Mucosa of rectum (tissue), 2 donors: ENCODE results near the gene CLIP4.

ENCODE experiments used
- H3K27ac ChIP-seq, 2 donors: one replicate each; pipeline ENCODE4 v1.7.0; 2013; ENCODE audit warnings: inconsistent platforms in 2 of 2, low read depth in 2 of 2, low read length in 2 of 2
- H3K27me3 ChIP-seq, 2 donors: one replicate each; pipeline ENCODE4 v1.7.0; 2013; ENCODE audit warnings: low read length in 2 of 2; ENCODE audit not compliant: control insufficient read depth in 2 of 2, insufficient read depth in 2 of 2
- H3K36me3 ChIP-seq, 2 donors: one replicate each; pipeline ENCODE4 v1.7.0; 2013; ENCODE audit warnings: low read length in 2 of 2; ENCODE audit not compliant: control insufficient read depth in 2 of 2, insufficient read depth in 2 of 2
- H3K4me1 ChIP-seq, 2 donors: one replicate each; pipeline ENCODE4 v1.7.0; 2013; ENCODE audit warnings: low read length in 2 of 2, mild to moderate bottlenecking in 1 of 2; ENCODE audit not compliant: control insufficient read depth in 2 of 2, insufficient read depth in 2 of 2
- H3K4me3 ChIP-seq, 2 donors: one replicate each; pipeline ENCODE4 v1.7.0; 2013; ENCODE audit warnings: low read length in 2 of 2
- H3K9ac ChIP-seq, 2 donors: one replicate each; pipeline ENCODE4 v1.7.0; 2013; ENCODE audit warnings: low read length in 2 of 2, low read depth in 1 of 2, mild to moderate bottlenecking in 1 of 2
- H3K9me3 ChIP-seq, 2 donors: one replicate each; pipeline ENCODE4 v1.7.0; 2013; ENCODE audit warnings: low read length in 2 of 2; ENCODE audit not compliant: control insufficient read depth in 2 of 2
- donor health status: healthy.
- donor health status: Normal muscosa, but diverticular disease.

The CLIP4 gene

DNA sequence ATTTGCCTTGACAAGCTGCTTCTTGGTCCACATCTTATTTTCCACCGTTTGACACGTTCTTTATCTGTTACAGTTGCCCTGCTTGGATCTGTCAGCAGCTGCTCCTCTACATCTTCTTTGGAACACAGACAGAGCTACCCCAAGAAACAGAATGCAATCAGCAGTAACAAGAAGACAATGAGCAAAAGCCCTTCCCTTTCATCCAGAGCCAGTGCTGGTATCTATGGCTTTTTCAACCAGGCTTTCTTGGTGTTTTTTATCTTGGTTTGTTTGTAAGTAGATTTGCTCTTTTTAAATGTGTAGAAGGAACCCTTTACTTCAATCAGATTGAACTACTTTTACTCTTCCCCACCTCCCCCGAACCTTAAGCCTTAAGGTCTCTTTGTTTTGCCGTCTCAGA is 41.9 kb downstream of the CLIP4 start:
- Histone ChIP-seq H3K9me3 (no peaks in the 10 kb centered on the region), H3K9ac (no peak overlapping the region), H3K4me1 (no peaks in the 10 kb centered on the region), H3K4me3 (no peak overlapping the region), H3K36me3 (peaks cover 0 to 11% of the 10 kb centered on the region in 2 donors), H3K27ac (no peak overlapping the region), H3K27me3 (no peaks in the 10 kb centered on the region)

DNA sequence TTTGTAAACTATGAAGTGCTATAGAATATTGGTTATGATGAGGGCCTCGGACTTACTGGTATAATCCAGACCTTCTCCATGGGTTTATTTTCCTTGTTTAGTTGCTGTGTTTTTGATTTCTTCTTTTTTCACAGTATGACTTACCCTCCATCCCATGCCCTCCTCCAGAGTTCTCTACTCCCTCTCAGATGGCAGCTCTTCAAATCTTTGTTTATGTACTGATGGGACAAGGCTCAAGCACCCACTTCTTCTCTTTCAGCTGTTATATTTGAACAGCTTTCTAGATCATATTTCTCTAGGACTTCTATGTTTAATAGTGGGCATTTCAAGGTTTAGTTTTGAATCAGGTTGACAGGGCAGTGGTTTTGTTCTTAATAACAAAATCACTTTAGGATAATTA is 43.9 kb downstream of the CLIP4 start:
- Histone ChIP-seq H3K4me1 (no peaks in the 10 kb centered on the region), H3K27me3 (no peaks in the 10 kb centered on the region), H3K27ac (no peak overlapping the region), H3K9me3 (no peaks in the 10 kb centered on the region), H3K36me3 (peaks cover 0 to 3% of the 10 kb centered on the region in 2 donors), H3K9ac (no peak overlapping the region), H3K4me3 (no peak overlapping the region)

DNA sequence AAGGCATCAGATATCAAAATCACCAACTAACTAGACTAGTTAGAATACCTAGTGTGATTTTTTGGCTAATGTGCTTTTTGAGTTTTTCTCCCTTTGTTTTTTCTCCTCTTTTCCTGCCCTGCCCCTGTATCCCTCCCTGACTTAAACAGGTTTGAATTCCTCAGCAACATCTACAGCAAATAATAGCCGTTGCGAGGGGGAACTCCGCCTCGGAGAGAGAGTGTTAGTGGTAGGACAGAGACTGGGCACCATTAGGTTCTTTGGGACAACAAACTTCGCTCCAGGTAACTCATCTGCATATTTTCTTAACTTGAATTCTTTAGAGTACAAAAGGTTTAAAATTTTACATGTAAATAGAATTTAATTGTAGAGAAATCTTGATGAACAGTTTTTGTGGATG is 45.0 kb downstream of the CLIP4 start:
- no peak overlapping the region for H3K4me3 ChIP-seq
- no peak overlapping the region for H3K27ac ChIP-seq
- no peaks in the 10 kb centered on the region for H3K4me1 ChIP-seq
- no peak overlapping the region for H3K9ac ChIP-seq
- no peaks in the 10 kb centered on the region for H3K9me3 ChIP-seq
- no peaks in the 10 kb centered on the region for H3K36me3 ChIP-seq
- H3K27me3 ChIP-seq: no peaks in the 10 kb centered on the region

DNA sequence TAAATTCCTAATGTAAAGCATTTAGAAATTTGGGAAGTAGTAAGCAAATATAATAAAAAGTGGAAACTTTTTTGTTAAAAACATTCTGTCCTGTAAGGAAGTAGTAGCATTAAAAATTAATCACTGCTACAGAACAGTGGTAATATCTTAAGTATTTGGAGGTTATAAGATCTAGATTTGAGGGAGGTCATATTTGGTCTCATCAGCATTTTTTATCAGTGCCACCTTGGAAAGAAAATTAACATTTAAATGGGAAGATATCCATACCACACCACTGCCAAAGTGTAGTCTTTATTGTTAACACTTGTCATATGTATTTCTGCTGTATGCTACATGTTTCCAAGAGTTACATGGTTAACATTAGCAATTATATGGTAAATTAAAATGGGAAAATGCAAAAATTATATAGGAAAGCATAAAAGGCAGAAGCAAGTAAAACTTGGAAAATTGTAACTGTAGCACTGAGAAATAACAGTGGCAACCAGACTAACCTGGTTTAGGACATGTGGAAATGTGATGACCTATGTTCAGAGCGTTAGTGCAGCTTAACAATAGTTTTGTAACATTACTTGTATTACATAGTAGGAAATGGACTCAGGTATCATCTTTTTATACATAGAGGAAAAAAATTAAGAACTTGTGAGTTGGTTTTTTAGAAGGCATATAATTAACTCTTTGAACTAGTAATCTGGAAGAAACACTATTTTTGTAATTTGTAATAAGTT is 47.2 kb downstream of the CLIP4 start:
- Histone ChIP-seq H3K36me3 (no peaks in the 10 kb centered on the region), H3K9me3 (no peaks in the 10 kb centered on the region), H3K4me1 (no peaks in the 10 kb centered on the region), H3K27me3 (no peaks in the 10 kb centered on the region), H3K27ac (no peak overlapping the region), H3K4me3 (no peak overlapping the region), H3K9ac (no peak overlapping the region)

DNA sequence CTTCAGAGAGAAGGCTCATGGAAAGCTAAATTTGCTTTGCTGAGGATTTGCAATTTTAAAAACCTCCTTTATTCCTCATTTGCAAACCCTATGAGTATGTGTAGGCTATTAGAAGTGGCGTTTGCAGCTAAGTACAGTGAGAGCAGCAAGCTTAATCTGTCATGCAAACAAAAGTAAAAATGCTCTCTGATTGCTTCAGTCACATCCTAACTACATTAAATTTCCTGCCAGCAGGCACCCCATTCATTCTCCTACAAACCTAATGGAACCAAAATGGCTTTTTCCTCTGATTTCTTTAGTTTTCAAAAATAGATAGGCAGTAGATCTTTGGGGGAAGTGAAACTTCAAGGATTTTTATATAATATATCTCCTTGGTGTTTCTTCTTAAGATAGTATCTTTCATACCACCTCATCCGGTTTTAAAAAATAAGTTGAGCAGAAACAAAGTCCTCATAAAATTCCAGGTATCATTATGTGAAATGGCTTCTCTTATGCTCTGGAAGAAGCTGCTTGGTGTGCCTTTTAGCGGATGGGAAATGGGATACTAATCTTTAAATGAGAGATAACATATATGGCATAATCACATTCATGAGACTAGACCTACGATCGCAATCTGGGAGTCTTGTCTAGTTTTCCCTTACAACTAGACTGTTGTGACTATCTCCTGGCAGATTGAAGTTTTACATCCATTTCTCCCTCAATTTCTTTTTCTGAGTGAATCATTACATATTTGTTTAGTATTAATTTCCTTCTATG is 49.1 kb downstream of the CLIP4 start:
- Histone ChIP-seq H3K27me3 (no peaks in the 10 kb centered on the region), H3K27ac (no peak overlapping the region), H3K4me1 (no peaks in the 10 kb centered on the region), H3K9me3 (no peaks in the 10 kb centered on the region), H3K36me3 (no peaks in the 10 kb centered on the region), H3K9ac (no peak overlapping the region), H3K4me3 (no peak overlapping the region)

DNA sequence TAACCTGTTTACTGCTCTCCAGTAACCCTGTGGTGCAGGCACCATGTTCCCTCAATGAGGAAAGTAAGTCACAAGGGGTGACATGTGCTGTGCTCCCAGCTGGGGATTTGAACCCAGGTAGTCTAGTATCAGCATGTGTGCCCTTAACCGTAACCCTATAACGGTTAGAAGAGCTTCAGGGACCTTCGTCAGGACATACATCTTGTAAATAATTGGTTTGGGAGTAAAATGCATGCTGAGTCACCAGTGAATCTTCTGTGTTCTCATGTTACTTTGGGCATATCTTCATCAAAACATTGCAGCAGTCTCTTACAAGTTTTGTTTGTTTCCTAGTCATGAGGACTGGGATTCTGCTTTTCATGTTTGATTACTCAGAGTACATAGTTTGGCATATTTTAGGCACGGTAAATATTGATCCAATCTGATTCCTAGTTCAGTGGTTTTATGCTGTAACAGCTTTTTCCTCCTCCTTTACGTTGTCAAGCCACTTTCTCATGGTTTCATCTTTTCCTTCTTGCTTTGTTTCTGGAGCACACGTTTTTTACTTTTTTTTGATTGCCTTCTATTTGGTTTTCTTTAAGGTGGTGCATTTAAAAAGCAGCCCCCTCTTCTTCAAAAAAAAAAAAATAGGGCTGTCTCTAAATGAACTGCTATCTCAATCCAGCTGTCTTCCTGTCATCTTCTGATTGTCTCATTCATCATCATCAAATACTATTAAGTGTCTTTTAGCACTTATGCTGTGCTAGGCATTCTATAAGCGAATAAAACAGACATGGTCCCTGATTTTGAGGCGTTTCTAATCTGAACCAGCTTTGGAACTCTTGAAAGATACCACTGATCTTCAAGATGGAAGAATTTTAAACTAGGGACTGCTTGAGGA is 50.4 kb downstream of the CLIP4 start:
- Histone ChIP-seq H3K4me1 (no peaks in the 10 kb centered on the region), H3K9ac (no peak overlapping the region), H3K4me3 (no peak overlapping the region), H3K9me3 (no peaks in the 10 kb centered on the region), H3K27me3 (no peaks in the 10 kb centered on the region), H3K36me3 (no peaks in the 10 kb centered on the region), H3K27ac (no peak overlapping the region)

DNA sequence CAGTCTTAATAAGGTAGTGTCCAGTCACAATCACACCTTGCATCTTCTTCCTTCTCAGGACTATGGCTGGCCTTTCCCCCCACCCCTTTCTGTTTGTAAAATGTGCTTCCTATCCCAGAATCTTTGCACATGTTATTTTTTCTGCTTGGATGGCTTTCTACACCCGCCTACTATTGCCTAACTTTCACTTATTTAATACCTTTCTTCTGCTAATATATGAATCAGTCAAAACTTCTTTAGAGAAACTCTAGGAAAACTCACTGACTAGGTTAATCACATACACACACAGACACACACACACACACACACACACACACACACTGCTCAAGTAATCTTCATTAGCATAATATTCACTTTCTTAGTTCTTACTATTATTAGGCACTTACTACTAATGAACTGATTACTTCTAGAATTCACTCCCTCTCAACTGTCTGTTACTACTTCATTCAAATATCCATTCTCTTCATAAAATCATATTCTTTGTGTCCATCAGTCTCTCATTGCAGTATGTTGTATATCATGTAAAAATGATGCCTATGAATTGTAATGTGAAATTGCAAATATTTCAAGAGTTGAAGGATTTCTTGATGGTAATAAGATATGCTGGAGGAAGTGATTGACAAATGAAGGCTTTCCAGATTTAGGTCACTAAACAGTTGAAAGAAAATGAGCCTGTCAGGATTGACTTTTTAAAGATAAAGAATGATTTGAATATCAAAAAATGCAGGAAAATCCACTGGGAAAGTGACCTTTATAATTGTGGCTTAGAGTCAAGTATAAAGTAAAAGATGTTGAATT is 51.2 kb downstream of the CLIP4 start:
- H3K9me3 ChIP-seq: no peaks in the 10 kb centered on the region
- H3K27me3 ChIP-seq: no peaks in the 10 kb centered on the region
- no peak overlapping the region for H3K4me3 ChIP-seq
- H3K36me3 ChIP-seq: no peaks in the 10 kb centered on the region
- no peaks in the 10 kb centered on the region for H3K4me1 ChIP-seq
- no peak overlapping the region for H3K9ac ChIP-seq
- no peak overlapping the region for H3K27ac ChIP-seq

DNA sequence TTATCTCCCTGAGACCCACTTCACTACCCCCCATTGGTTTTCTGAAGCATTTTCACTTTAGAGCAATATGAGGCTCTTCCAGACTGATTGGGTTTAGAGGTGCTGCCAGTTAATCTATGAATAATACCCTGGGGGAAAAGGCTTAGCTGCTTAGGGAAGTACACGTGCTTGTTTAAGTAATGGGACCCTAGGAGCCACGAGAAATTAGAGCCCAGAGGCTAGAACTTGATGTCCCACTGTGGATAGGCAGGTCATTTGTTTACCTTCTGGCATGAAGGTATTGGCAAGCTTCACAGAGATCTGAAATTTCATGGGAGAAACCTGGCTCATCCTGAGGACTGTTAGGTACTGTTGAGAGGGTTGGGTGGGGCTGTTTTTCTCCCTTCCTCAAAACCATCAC is 59.7 kb downstream of the CLIP4 start:
- Histone ChIP-seq H3K4me3 (no peak overlapping the region), H3K27me3 (no peaks in the 10 kb centered on the region), H3K36me3 (peaks cover 0 to 3% of the 10 kb centered on the region in 2 donors), H3K4me1 (no peaks in the 10 kb centered on the region), H3K9me3 (no peaks in the 10 kb centered on the region), H3K9ac (no peak overlapping the region), H3K27ac (no peak overlapping the region)

DNA sequence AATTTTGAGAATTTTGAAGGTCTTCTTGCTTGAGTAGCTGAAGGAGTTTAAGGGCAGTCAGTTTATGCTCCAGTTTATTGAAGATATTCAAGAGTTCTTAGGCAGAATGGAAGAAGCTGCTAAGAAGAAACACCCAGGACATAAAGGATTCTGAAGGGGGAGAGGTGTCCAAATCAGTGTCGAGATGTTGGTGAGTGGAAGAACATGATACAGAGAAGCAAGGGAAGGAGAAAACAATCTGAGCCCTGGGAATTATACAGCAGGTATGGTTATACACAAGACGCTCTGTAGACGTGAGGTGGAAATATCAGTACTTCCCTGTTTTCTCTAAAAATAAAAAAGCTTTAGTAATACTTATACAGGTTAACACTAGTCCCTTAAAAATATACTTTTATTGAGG is 60.1 kb downstream of the CLIP4 start:
- no peaks in the 10 kb centered on the region for H3K27me3 ChIP-seq
- H3K9ac ChIP-seq: no peak overlapping the region
- H3K4me1 ChIP-seq: no peaks in the 10 kb centered on the region
- H3K4me3 ChIP-seq: no peak overlapping the region
- H3K36me3 ChIP-seq: peaks cover 0 to 3% of the 10 kb centered on the region in 2 donors
- no peaks in the 10 kb centered on the region for H3K9me3 ChIP-seq
- H3K27ac ChIP-seq: no peak overlapping the region
